Fibroblast of villous mesenchyme (primary cell): ENCODE data around the gene CYSRT1. TPM values are rescaled to one million over a fixed set of nuclear protein-coding genes. Genes with fewer than 3 reads are reported as not detected.

Experiments
- DNase-seq: peaks from one replicate; pipeline ENCODE4 v3.0.0-alpha.2; 2010; ENCODE audit warnings: low read depth
- H3K4me3 ChIP-seq: 2 replicates; pipeline ENCODE4 v1.5.1; 2011; ENCODE audit warnings: low read depth, mild to moderate bottlenecking, low read length
- total RNA-seq: library from RNA; depleted of rRNA; stranded (reverse); fragments of >200 nt; gene quantifications from 2 replicates; pipeline ENCODE4 v1.2.3, GENCODE V29; 2012
- TF ChIP-seq, protein P1 (sequence below): IDR thresholded peaks from 2 replicates; pipeline ENCODE4 v1.5.1; 2012; ENCODE audit warnings: low read depth, mild to moderate bottlenecking, low read length; ENCODE audit not compliant: insufficient read depth

The CYSRT1 gene
- total RNA-seq, 1 donor, result under 0.01 TPM

DNA sequence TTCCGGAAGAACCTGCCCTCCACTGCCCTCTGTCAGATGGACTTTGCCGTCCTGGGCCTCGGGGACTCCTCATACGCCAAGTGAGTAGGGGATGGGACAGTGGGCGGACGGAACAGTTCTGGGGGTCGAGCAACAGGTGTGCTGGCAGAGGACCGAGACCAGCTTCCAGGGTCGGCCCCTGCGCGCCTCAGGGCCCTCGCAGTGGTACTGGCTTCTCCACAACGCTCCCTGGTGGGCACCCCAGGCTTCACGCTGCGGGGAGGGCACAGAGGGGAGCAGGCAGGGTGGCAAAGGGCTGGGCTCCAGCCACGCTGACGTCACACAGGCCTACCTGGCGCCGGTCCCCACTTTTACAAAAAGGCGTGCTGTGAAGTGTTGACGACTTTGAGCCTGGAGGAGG, 12.5 kb upstream of the CYSRT1 start:
- TF ChIP-seq, protein P1, sequence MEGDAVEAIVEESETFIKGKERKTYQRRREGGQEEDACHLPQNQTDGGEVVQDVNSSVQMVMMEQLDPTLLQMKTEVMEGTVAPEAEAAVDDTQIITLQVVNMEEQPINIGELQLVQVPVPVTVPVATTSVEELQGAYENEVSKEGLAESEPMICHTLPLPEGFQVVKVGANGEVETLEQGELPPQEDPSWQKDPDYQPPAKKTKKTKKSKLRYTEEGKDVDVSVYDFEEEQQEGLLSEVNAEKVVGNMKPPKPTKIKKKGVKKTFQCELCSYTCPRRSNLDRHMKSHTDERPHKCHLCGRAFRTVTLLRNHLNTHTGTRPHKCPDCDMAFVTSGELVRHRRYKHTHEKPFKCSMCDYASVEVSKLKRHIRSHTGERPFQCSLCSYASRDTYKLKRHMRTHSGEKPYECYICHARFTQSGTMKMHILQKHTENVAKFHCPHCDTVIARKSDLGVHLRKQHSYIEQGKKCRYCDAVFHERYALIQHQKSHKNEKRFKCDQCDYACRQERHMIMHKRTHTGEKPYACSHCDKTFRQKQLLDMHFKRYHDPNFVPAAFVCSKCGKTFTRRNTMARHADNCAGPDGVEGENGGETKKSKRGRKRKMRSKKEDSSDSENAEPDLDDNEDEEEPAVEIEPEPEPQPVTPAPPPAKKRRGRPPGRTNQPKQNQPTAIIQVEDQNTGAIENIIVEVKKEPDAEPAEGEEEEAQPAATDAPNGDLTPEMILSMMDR, result no peak

DNA sequence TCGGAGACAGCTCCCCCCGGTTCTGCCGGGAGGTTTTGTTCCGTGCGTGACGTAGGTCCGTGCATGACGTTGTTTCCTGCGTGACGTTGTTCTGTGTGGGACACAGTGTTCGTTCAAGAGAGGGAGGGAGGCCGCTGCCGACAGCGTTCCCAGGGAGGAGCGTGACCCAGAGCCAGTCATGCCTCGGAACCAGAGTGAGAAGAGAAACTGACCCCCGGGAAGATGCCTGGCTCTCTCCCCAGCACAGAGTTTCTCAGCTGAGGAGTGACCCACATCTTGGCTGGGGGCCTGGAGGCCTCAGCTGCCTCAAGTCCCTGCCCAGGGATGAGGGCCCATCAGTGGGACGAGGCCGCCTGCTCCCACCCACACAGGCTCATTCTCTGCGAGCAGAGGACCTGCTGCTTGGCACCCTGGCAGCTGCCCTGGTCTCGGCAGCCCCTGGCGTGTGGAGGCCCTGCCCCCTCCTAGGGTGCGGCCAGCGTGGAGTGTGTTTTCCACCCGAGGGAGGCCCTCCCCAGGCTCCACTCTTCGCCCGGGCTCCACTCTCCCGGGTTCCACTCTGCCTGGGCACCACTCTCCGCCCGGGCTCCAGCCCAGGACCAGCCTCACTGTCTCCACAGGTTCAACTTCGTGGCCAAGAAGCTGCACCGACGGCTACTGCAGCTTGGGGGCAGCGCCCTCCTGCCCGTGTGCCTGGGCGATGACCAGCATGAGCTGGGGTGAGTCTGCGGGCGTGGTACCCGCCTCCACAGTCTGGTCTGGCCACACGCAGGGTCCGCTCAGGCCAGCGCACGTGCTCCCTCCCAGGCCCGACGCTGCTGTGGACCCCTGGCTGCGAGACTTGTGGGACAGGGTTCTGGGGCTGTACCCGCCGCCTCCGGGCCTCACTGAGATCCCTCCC, 11.6 kb upstream of the CYSRT1 start:
- TF ChIP-seq, protein P1, result no peak
- no peak for DNase-seq

More for the DNA sequence above, 12.5 kb upstream of the CYSRT1 start:
- H3K4me3 ChIP-seq, result no peak overlapping the region
- no peak for DNase-seq

DNA sequence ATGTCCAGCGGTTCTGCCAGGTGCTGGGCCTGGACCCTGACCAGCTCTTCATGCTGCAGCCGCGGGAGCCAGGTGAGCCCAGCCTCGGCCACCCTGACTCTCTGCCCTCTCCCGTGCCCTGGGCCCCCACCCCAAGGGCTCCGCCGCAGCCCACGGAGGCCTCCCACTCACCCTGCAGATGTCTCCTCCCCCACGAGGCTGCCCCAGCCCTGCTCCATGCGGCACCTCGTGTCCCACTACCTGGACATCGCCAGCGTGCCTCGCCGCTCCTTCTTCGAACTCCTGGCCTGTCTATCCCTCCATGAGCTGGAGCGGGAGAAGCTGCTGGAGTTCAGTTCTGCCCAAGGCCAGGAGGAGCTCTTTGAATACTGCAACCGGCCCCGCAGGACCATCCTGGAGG, 10.4 kb upstream of the CYSRT1 start:
- H3K4me3 ChIP-seq, result no peak overlapping the region

More for the DNA sequence above, 11.6 kb upstream of the CYSRT1 start:
- no peak overlapping the region for H3K4me3 ChIP-seq

DNA sequence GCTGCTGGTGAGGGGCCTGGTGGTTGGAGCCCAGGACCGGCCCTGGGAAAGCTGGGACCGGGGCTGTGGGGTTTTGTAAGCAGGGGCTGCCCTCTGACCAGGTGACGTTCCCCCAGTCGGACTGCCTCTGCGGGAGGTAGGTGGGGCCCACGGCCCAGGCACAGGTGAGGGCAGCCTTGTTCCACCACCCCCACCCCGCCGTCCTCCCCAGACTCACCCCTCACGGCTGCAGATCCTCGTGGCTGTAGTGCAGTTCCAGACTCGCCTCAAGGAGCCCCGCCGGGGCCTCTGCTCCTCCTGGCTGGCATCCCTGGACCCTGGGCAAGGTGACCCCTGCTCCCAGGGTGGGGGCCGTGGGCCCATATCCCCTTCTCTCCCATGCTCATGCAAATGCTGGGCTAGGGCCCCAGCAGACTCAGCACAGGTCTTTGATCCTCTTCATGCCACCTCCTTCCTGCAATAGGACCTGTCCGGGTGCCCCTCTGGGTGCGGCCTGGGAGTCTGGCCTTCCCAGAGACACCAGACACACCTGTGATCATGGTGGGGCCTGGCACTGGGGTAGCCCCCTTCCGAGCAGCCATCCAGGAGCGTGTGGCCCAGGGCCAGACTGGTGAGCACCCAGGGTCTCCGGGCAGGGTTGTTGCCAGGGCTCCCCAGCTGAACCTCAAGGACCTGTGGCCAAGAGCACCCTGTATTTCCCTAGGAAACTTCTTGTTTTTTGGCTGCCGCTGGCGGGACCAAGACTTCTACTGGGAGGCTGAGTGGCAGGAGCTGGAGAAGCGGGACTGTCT, 9.6 kb upstream of the CYSRT1 start:
- TF ChIP-seq, protein P1, result no peak
- no peak for DNase-seq
- no peak overlapping the region for H3K4me3 ChIP-seq

More for the DNA sequence above, 10.4 kb upstream of the CYSRT1 start:
- TF ChIP-seq, protein P1, result no peak
- no peak for DNase-seq

DNA sequence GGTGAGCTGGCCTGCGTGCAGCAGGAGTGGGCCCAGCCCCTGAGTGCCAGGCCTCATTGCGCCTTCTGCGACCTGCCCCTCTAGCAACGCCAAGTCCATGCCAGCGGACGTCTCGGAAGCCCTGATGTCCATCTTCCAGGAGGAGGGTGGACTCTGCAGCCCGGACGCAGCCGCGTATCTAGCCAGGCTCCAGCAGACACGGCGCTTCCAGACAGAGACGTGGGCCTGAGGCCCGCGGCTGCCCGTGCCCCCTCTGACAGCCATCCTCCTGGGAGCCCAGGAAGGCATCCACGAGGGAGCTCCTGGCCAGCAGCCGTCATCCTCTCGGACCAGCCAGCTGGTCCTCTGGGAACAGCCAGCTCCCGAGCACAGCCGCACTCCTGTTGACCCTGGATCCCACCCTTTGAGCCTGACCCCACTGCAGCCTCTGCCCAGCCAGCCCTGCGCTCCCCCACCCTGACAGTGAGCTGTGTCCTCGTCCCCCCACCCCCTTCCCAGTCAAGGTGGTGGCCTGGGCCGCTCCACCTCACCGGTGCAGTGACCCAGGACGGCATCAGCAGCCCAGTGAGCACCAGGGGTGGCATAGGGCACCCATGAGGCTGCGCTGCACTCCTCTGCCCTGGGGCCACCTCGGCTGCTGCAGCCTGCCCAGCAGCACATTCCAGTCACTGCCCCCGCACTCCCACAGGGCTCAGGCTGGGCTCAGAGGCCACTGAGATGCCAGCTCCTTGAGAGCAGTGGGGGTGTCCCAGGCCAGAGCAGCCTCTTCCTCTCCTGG, 8.6 kb upstream of the CYSRT1 start:
- H3K4me3 ChIP-seq, result no peak overlapping the region
- DNase-seq, result no peak
- TF ChIP-seq, protein P1, result no peak
